ENCODE results near the gene BCAP31.
A peak's percentile ranks its signal among the peaks of the same experiment; 100 is the strongest.
"Not testable (repeated sequence)": the region's sequence is repeated elsewhere in the genome, so short reads cannot be mapped to it uniquely, and the experiment has no call there.

Gene BCAP31

DNA sequence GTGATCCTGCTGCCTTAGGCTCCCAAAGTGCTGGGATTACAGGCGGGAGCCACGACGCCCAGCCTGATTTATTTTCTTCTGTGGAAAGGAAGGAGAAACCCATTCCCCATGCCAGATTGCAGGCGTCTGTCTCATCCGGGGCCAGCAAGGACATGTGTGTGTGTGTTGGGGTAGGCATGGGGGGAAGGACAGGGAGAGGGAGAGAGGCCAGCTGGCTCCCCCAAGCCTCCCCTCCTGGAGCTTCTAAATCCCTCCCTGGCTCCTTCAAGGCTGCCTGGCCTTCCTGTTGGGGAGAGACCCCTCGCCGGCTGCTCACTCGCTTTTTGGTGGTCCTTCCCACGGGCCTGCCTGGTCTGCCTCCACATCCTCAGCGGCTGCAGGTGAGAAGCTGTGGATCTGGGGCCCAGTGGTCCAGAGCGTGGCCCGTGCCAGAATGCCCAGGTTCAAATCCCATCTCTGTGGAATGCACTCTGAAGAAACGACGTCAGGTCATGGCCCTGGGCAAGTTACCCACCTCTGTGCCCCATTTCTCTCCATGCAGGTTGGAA lies 38.5 kb upstream of the BCAP31 start:
- no peak for DNase-seq

DNA sequence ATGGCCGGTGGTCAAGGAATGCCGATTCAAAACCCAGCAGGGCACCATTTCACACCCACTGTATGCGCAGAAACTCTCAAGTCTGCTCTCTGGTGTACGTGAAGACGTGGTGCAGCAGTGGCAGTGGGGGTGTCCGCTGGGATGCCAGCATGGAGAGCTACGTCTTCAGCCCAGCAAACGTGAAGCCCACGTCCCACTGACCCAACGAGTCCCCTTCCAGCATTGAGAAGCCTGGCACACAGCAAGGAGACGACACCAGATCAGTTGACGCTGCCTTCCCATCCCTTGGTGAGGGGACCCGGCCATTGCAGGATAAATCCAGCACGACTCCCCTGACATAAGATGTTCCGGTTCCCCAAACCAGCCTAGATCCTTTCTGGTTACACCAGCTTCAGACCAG lies 37.7 kb upstream of the BCAP31 start:
- DNase-seq = no peak

DNA sequence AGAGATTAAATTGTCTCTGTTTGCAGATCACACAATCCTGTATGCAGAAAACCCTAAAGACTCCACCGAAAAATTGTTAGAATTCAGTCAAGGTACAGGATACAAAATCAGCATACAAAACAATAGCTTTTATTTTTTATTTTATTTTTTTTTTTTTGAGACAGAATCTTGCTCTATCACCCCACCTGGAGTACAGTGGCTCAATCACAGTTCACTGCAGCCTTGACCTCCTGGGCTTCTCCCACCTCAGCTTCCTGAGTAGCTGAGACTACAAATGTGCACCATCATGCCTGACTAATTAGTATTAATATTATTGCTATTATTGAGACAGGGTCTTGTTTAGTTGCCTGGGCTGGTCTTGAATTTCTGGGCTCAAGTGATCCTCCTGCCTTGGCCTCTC lies 30.9 kb upstream of the BCAP31 start:
- no peak for DNase-seq

DNA sequence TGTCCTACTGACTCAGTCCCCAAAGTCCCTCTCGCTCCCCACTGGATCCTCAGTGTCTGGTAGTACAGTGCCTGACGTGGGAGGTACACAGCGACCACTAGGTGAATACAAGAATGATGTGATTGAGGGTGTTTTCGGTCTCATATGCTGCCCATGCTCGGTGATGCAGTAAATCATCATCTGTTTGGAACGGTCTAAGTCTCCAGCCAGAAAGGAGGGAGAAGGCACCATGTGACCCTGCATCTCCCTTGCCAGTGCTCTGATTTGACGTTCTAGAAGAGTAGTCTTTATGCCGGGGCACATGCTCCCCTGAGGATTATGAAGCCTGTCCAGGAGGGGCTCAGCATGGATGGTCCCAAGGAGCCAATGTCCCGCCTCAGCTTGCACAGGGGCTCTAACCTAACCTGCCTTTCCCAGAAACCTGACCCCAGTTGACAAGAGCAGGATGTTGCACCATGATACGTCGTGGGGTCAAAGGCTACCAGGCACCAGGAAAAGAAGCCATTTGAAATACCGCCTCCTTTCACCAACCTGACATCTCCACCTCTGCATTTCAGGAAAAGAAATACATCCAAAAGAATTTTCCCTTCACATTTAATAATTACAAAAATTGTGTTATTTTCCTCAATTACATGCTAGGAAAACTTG lies 26.1 kb upstream of the BCAP31 start:
- no peak for DNase-seq

DNA sequence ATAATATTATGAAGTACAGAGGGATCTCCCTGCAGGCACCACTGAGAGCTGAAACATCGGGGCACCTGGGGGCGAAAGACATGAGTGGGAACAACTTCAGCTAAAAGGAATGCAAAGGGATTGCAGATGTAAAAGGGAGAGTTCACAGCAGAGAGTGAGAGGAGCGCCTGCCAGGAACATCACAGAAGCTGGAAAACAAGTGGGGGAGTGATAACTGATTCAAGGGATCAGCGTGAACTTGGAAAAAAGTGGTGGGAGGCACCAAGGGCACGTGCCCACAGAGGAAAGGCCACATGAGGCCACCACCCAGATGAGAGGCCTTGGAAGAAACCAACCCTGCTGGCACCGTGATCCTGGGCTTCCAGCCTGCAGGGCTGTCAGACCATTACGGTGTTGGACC lies 24.8 kb upstream of the BCAP31 start:
- not testable (repeated sequence) for DNase-seq

DNA sequence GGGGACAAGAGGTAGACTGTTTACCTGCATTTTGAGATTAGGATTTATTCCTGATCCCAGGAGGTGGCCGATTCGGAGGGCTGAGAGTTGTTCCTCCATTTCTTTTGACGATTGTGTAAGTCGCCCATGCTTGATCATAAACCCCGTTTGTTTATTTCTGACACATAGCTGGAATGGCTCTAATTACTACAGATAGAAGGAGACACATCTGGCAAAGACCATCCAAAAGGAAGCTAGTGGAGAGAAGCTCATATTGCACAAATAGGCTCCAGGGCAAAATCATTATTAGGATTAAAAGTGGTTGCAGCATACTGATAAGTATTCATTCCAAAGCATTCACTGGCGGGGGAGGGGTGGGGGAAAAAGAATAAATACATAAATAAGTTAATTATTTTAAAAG lies 22.8 kb upstream of the BCAP31 start:
- not testable (repeated sequence) for DNase-seq

DNA sequence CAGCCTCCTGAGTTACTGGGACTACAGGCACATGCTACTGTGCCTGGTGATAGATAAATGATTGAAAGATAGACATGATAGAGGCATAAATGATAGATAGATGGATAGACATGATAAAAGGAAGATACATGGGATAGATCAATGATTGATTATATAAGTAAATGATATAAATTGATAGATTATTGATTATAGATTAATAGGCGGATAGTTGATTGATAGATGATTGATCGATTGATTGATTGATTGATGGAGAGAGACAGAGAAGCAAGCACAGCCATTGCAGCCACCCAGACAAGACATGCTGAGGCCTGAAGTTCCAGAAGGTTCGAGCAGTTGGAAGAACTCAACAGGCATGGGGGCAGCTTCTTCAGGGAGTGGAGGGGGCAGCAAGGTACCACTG lies 22.2 kb upstream of the BCAP31 start:
- no peak for DNase-seq

DNA sequence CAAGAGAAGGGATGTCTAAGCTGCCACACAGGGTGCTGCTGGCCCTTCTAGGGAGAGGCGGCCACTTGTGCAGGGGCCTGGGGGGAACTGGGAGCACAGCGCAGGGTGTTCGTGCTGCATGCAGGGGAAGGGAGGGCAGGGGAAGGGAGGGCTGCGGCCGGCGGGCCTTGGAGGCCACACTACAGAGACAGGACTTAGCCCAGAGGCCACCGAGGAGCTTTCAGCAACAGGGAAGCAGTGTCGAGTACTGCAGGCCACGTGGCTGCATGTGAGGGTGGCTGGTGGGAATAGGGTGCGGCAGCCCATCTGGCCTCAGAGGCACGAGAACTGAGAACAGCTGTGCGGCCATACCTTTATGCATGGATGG lies 20.9 kb upstream of the BCAP31 start:
- not testable (repeated sequence) for DNase-seq

DNA sequence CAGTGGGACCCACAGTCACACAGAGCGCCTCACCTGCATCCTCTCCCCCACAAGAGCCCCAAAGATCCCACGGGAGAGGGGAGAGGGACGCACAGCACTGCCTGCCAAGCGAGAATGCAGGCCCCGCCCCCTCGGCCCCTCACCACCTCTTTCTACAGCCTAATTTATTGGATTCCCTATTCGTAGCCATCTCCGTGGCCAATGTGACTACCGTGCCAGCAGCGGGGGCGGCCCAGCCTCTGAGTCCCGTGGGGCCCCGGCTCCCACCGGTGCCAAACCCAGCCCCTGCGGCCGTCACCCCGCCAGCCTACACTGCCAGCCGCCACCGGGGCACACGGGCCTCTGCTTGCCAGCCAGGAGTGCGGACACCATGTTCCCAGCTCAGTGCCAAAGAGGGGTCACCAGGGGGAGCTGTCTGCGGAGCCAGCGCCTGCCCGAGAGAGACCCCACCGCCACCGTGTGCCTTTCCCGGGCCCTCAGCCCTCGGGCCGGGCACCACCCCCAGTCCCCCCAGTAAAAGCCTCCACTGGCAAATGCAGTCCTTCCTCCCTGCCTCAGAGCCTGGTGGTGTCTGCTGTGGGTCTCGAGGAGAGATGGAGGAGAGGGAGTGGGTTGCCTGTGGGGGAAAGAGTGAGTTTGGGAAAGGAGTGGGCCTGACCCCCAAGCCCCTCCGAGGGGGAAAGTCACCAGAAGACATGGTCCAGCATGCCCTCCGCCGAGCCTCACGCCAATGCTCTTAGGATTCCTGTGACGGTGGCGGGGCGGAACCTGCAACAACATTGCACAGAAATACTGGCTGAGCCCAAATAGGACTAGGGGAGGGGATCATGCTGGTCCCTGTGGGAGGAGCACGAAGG lies 20.3 kb upstream of the BCAP31 start:
- DNase-seq = no peak

DNA sequence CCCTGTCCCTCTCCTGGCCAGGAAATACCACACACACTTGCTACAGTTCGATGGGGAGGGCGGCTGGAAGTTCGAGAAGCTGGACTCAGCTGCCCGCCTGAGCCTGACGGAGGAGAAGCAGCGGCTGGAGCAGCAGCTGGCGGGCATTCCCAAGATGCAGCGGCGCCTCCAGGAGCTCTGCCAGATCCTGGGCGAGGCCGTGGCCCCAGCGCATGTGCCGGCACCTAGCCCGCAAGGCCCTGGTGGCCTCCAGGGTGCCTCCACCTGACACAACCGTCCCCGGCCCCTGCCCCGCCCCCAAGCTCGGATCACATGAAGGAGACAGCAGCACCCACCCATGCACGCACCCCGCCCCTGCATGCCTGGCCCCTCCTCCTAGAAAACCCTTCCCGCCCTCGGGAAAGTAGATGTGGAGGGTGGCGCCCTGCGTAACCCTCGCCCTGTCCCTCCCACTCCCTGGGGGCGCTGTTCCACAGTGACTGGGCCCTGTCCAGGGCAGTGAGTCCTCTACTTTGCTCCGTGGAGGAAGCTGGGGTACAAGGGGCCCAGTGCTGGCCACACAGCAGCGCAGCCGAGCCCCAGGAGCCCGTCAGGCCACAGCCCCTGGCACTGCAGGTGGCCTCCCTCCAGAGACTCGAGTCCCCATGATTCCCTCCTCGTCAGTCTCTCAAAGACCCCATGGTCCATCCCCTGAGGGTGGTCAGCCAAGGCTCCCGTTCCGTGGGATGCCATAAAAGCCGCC lies 19.5 kb upstream of the BCAP31 start:
- DNase-seq = not testable (repeated sequence)

DNA sequence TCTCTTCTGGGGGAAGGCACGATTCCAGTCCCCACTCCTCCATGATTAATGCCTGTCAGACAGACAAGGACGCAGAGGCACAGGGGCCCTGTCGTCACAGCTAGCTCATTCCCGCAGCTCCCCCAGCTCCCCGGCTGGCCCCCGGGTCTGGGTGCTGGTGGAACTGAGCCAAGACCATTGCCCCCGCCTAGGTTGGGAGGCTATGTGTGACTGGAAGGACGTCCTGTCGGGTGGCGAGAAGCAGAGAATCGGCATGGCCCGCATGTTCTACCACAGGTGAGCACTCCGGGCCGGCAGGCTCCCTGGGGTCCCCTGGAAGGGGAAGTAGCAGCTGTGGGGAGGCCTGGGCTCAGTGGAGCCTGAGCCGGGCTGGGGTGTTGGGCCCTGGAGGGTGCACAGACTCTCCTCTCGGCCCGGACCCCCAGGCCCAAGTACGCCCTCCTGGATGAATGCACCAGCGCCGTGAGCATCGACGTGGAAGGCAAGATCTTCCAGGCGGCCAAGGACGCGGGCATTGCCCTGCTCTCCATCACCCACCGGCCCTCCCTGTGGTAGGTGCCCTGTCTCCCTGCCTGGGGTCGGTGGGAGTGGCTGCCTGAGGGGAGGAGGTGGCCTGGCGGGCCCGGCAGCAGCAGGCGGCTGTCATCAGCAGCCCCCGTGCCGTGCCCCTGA lies 18.7 kb upstream of the BCAP31 start:
- not testable (repeated sequence) for DNase-seq

DNA sequence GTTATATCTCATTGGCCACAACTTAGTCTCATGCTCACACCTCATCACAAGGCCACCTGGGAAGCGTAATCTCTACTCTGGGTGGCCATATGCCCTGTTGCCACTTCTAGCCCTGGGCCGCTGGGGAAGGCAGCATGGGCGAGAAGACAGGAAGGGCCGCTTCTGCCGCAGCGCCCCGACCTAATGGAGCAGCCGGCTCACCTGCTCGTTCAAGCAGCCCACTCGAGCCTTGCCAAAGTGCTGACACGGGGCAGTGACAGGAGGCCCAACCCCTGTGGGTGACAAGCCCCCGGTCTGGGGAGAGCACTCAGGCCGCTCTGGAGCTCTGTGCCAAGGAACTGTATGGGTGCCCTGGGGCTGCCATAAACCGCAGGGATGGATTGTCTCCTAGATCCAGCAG lies 17.9 kb upstream of the BCAP31 start:
- not testable (repeated sequence) for DNase-seq

DNA sequence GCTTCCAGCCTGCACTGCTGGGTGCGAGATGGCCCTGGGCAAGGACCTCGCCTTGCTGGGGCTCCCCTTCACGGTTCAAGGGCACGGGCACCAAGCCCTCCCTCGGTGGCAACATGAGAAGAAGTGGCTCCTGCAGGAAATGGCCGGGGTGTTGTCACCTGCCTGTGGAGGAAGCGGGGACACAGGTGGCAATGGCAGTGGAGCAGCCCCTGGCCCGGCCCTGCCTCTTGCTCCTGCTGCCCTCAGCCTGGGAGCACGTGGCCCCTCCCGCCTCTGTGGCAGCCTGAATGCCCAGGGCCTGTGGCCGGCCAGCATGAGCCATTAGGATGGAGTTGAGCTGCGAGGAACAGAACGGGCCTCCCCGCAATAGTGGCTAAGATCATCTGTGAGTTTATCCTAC lies 17.3 kb upstream of the BCAP31 start:
- DNase-seq = no peak

DNA sequence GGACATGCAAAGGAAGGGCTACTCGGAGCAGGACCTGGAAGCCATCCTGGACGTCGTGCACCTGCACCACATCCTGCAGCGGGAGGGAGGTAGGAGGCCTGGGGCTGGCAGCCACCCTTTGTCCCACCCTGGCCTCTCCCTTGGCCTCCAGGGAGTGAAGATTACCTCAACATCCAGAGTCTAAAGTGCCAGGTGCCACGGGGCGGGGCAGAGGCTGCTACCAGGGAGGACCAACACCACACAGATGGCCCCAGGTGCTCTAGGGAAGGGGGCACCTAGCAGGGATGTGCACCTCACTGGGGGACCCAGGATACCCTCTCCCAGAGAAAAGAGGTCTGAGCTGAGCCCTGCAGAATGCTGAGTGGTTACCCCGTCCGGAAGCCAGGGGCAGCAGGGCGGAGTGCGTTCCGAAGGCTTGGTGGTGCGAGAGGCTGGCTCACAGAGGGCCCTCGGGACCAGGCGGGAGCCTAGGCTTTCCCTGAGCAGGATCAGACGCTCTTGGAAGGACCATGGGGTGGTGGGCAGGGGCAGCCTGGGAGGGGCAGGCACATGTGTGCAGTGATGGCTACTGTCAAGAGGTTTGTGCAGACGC lies 16.5 kb upstream of the BCAP31 start:
- DNase-seq = no peak

DNA sequence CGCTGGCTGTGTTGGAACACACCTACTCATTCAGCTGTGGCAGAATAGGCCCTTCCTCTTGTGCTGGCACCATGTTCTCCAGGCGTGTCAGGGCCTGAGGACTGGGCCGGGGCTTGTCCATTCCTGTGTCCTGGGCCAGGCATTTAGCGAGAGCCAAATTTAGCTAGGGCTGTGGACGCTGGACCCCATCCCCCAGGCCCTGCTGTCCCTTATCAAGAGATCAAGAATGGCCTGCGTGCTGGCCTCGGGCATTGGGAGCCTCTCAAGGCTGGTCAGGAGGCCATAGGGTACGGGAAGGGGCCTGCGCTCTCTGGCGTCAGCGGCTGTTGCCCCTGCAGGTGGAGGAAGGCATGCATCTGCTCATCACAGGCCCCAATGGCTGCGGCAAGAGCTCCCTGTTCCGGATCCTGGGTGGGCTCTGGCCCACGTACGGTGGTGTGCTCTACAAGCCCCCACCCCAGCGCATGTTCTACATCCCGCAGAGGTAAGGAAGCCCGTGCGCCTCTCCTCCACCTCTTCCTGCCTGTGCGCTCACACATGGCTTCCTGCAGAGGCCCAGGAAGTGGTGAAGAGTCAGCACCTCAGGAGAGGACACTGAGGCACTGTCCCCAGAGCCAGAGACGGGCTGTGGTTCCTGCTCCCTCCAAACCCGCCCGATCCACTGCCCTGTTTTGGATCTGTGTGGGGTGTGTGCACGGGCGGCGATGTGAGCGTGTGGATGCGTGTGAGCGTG lies 15.7 kb upstream of the BCAP31 start:
- DNase-seq = peak; percentile 34

DNA sequence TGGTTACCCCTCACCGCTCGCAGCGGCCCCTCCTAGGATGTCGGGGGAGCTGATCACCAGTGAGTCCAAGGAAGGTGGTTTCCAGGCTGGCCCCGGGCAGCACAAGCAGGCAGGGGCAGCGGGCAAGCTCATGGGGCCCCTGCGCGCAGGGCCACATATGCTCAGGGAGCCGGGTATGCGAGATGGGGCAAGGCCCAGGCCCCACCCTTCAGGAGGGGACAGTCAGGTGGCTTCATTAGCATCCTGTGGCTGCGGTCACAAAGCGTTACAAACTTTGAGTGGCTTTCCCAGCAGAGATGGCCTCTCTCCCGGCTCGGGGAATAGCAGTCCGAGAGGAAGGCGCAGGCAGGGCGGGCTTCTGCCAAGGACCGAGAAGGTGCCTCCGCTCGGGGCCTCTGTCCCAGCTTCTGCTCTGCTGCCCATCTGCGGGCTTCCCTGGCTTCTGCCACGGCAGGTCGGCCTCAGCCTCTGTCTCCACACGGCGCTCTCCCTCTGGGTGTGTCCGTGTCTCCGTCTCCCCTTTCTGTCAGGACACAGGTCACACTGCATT lies 13.9 kb upstream of the BCAP31 start:
- no peak for DNase-seq

DNA sequence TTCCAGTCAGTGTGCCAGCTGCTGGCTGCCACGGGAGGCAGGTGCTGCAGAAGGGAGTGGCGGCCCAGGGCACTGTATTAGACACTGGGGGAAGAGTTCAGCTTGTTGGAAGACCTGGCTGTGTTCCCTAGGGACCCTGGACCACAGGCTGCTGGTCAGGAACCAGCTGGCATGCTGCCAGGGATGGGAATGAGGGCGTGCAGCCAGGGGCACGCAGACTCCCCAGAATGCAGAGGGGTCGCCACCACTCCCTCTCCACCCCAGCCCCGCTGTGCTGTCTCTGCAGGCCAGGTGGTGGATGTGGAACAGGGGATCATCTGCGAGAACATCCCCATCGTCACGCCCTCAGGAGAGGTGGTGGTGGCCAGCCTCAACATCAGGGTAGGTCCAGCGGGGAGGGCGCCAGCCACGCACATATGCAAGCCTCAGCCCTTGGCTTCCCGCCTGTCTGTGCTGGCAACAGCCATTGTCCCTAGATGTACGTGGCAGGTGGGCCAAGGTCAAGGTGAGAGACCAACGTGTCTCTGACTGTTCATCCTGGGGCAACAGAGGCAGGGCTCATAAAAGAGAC lies 12.8 kb upstream of the BCAP31 start:
- no peak for DNase-seq

DNA sequence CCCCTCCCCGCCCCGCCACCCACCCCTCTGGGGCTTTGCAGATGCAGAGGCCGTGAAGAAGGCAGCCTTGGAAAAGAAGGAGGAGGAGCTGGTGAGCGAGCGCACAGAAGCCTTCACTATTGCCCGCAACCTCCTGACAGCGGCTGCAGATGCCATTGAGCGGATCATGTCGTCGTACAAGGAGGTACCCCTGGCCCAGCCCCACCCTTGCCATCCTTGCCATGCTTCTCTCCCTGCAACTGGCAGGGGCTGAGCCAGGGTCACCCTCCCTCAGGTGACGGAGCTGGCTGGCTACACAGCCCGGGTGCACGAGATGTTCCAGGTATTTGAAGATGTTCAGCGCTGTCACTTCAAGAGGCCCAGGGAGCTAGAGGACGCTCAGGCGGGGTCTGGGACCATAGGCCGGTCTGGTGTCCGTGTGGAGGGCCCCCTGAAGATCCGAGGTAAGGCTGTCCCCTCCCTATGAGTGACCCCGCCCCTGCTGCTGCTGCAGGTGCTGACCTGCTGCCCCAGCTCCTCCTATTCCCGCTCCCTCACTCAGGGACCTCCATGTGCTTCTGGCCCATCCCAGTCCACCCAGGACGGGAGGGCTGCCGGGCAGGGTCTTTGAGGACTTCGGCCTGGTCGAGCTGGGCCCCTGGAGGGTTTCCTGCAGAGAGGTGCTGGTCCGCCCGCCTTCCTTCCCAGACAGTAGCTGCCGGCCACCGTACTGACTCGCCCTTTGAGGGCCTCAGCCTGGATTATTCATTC lies 12.1 kb upstream of the BCAP31 start:
- DNase-seq = no peak

DNA sequence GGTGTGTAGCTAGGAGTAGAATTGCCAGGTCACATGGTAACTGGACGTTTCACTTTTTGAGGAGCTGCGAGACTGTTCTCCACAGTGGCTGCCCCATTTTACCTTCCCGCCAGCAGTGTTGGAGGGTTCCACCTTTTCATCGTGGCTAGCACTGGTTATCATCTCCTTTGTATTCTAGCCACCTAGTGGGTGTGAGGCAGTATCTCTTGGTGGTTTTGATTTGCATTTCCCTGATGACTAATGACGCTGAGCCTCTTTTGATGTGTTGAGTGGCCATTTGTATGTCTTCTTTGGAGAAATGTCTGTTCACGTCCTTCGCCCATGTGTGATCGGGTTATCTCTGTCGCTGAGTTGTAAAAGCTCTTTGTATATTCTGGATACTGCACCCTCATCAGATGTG lies 11.1 kb upstream of the BCAP31 start:
- peak; percentile 28 for DNase-seq

DNA sequence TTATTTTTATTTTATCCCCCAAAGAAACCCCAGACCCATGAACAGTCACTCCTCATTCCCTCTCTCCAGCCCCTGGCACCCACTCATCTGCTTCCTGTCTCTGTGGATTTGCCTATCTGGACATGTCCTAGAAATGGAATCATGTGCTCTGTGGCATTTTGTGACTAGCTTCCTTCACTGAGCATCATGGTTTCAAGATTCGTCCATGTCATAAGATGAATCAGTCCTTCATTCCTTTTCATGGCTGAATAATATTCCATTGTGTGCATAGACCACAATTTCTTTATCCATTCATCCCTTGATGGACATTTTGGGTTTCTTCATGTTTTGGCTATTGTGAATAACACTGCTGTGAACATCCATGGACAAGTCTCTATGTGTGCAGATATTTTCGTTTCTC lies 10.7 kb upstream of the BCAP31 start:
- no peak for DNase-seq
